HS-27A (cell line): ENCODE data around the gene SPDYE2.
"Not testable (repeated sequence)": the region's sequence is repeated elsewhere in the genome, so short reads cannot be mapped to it uniquely, and the experiment has no call there.

ENCODE experiments used
- DNase-seq: peaks from one replicate; pipeline ENCODE4 v3.0.0-alpha.2; 2012; ENCODE audit warnings: low read depth, missing footprints

SPDYE2 gene

DNA sequence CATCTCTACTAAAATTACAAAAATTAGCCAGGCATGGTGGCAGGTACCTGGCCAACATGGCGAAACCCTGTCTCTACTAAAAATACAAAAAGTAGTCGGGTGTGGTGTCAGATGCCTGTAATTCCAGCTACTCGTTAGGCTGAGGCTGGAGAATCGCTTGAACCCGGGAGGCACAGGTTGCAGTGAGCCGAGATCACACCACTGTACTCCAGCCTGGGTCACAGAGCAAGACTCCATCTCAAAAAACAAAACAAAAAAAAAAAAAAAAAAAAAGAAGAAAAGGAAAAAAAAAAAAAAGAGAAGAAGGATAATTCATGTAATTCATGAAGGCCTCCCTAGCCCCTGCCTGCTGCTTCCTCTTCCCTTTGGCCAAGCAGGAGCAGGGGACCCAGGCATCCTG is 10.4 kb upstream of the SPDYE2 start:
- DNase-seq: not testable (repeated sequence)

DNA sequence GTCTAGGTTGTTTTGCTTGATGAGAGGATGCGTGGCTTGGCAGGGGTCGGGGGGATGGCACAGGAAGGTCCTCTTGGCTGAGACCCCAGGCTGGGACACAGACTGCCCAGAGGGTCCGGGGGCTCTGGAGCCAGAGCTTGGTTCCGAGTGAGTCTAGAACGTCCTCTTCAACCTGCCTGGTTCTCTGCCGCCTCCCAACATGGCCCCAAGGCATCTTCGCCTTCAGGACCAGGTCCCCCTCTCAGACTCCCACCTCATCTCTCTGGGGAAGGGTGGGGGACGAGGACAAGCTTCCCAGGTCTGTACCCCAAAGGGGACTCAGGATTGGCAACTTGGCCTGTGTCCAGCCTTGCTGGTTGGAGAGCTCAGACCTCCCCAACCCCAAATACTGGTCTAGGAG is 8.9 kb upstream of the SPDYE2 start:
- DNase-seq: not testable (repeated sequence)

DNA sequence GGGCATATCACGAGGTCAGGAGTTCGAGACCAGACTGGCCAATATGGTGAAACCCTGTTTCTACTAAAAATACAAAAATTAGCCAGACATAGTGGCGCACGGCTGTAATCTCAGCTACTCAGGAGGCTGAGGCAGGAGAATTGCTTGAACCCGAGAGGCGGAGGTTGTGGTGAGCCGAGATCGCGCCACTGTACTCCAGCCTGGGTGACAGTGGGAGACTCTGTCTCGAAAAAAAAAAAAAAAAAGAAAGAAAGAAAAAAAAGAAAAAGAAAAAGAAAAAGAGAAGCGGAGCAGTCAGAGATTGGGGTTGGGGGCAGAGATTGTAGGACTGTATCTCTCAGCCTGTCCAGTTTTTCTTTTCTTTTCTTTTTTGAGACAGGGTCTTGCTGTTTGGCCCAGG is 8.3 kb upstream of the SPDYE2 start:
- not testable (repeated sequence) for DNase-seq

DNA sequence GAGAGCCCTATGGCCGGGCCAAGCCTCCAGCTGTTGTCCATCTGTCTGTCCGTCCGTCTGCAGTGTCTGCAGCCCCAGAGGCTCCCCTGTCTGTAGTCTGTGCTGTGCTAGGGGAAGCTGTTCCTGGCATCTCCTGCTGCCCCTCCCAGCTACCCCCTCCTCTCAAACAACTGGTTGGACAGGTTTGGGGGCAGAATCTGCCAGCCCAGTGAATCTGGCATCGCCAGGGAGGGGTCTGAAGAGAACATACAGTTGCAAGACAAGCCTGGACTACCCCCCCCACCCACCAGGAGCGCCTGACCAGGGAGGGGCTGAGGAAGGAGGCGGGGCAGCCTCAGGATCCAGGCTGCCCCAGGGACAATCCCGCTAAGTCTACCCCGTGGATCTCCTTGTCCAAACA is 7.4 kb upstream of the SPDYE2 start, which contains the start of gene UPK3BL2:
UPK3BL2 (minus strand) TSS at position 101 of the 400 bp plus-strand sequence; CDS start at position 41, 60 bp downstream.
- DNase-seq: not testable (repeated sequence)

DNA sequence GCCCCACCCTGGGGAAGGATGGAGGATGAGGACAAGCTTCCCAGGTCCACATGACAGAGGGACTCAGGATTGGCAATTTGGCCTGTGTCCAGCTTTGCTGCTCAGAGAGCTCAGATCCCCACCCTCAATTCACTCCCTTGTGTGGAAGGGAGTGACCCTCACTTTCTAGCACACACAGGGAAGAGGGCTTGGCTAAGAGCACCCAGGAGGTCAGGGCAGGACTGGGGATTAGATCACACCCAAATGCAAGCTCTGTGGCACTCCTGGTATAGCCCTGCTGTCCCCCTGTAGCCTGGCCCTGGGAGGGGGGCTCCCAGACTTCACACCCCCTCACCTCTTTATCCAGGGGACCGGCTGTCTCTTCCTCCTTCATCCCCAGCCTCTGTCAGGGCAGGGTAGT is 6.7 kb upstream of the SPDYE2 start:
- DNase-seq: not testable (repeated sequence)

DNA sequence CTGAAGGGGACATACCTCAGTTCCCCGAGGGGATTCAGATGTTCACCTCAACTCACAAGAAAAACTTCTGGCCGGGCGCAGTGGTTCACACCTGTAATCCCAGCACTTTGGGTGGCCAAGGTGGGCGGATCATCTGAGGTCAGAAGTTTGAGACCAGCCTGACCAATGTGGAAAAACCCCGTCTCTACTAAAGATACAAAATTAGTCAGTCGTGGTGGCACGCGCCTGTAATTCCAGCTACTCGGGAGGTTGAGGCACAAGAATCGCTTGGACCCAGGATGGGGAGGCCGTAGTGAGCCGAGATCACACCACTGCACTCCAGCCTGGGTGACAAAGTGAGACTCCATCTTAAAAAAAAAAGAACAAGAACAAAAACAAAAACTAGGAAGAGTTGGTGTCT is 5.7 kb upstream of the SPDYE2 start:
- DNase-seq: not testable (repeated sequence)

DNA sequence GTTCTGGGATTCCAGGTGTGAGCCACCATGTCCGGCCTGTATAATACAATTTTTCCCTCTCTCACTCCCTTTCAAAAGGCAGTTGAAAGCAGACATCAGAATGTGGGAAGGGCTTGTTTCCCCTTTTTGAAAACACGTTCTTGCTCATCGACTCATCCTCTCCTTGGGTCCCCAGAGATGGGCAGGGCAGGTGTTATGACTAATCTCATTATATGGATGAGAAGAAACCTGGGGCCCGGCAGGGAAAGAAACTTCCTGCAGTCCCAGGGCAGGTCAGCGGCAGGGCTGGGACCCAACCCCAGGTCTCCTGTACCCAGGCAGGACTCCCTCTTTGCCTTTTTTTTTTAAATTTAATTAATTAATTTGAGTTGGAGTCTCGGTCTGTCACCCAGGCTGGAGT is 4.7 kb upstream of the SPDYE2 start:
- DNase-seq: not testable (repeated sequence)

DNA sequence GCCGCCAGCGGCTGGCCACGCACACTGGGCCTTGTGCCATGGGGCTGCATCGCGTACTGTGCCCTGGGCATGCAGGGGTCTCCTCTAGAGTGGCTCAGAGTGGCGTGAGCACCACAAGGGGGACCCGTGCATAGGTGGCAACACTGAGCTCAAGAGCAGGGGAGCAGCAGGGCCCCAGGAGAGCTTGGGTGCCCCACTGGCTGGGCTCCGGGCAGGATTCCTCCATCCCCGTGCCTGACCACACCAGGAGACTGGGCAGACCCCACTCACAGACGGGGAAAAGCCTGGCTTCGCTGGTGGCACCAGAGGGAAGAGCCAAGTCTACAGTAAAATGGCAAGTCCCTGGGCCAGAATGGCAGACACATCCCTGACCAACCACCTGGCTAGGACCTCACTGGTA is 17.6 kb downstream of the SPDYE2 start:
- not testable (repeated sequence) for DNase-seq

DNA sequence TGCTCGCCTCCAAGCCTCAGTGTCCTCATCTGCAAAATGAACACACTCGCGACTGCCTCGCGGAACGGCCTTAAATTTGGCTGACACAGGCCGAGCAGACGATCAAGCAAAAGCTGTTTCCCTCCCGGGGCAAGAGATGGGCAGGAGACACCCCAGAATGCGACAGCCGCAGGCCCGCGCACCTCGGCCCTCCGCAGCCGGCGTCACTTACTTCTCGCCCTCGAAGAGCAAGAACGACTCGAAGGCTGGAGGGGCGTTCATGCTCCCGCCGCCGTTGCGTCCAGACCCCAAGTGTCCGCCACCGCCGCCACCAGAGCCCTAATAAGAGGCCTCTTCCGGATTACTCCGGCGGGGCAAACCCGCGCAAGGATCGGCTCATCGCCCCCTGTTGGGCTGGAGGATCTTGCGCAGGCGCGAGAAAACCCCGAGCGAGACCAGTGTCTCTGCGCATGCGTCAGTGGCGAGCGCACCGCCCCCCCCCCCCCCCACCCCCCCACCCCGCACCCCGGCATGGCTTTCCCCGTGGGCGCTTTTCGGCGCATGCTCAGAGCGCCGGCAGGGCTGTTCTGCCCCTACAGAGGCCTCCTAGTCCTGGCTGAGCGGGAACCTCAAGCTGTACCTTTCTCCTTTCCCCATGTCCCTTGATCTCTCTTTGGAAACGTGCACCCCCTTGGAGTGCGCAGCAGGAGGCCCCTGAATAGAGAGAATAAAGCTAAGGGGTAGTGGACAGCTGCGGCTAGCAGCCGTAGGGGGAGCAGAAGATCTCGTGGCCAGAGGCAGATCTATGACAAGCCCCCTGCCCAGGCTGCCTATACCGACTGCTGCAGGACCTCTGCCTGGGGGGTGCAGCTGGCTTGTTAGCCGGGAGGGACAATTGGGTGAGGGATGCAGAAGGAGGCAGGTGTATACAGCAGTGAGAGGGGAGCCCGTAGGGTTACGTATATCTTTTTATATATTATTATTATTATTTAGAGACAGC is 21.5 kb downstream of the SPDYE2 start, which contains the start of gene POLR2J3:
POLR2J3 (minus strand) TSS at position 323 of the 979 bp plus-strand sequence; CDS start at position 261, 62 bp downstream.
- peak; percentile 52 for DNase-seq

DNA sequence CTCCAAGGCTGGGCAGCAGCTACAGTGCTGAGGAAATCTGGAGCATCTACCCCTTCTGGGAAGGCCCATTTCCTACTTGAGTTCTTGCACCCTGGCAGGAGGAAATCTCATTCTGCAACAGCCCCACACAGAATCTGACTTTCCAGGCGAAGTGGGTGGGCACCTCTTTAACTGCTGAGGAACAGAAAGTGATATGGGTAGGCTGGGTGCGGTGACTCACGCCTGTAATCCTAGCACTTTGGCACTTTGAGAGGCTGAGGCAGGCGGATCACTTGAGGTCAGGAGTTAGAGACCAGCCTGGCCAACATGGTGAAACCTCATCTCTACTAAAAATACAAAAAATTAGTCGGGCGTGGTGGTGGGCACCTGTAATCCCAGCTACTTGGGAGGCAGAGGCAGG is 23.6 kb downstream of the SPDYE2 start:
- not testable (repeated sequence) for DNase-seq

DNA sequence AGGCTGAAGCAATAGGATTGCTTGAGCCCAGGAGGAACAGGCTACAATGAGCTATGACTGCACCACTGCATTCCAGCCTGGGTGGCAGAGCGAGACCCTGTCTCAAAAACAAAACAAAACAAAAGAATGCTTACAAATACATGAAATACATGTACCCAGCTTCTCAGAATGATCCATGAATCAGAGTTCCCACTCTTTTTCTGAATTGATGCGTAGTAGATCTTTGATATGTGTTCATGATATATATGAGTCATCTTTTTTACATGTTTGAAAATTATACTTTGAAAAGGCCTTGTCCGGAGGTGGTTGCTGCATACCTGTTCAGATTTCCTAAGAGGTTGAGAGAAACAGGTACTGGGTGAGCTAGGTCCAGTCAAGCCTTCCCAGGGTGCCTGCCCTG is 25.3 kb downstream of the SPDYE2 start:
- DNase-seq: not testable (repeated sequence)

DNA sequence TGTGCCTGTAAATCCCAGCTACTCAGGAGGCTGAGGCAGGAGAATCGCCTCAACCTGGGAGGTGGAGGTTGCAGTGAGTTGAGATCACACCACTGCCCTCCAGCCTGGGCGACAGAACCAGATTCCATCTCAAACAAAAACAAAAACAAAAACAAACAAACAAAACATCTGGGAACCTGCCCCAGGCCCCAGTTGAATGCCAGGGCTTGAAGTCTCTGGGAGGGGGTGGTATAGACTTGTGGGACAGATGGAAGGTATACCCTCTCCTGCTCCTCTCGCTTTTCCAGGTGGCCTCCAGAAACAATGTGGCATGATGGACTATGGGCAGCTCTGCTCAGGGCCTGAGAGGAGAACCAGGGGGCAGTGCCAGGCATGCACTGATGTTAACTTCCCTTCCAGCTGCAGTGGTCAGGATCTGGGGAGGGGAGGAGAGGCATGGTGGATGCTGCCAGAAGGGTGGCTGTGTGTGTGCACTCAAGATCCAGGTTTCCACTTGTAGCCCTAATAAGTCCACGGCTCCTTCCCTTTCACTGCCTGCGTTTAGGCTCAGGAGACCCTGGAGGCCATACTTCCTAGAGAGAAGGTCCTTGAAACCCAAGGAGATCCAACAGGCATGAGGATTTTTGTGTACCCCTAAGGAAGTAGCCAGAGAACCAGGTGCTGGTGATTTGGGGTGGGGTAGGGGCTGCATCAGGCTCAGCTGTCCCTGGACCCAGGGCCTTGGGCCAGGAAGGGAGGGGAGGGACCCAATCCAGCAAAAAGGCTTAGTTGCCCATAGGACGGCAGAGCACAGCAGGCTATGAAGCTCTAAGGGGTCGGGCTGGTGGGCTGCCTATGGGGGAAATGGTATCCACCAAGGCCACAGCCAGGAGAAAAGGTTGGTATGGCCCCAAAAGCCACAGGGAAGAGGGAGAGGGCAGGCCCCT is 26.6 kb downstream of the SPDYE2 start:
- not testable (repeated sequence) for DNase-seq

DNA sequence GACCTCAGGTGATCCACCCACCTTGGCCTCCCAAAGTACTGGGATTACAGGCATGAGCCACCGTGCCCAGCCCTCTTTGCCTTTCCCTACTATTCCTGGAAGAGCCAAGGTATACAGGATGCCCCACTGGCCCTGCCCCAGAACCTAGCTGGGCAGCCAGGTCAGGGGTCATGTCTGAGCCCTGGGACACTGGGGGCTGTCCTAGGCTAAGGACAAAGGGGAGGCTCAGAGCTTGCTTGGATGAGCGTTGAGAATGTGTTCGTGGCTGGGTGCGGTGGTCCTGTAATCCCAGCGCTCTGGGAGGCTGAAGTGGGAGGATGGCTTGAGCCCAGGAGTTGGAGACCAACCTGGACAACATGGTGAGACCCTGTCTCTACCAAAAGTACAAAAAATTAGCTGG is 27.5 kb downstream of the SPDYE2 start:
- DNase-seq: not testable (repeated sequence)

DNA sequence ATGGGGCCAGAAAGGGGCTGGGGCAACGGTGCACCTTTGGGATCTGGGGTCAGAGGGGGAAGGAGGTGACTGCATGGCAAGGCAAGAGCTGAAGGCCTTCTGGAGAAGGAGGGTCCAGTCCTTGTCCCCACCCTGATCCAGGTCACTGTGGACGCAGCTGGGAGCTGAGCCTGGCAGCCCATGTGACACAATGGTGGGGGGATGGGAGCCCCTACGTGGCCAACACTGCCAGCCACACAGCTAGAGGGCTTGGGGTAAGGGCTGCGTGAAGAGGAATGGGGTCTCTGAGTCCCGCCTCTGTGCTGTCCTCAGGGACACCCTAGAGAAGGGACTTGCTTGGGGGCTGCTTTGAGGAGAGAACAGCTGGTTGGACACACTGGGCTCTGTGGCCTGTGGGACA is 30.7 kb downstream of the SPDYE2 start:
- not testable (repeated sequence) for DNase-seq

DNA sequence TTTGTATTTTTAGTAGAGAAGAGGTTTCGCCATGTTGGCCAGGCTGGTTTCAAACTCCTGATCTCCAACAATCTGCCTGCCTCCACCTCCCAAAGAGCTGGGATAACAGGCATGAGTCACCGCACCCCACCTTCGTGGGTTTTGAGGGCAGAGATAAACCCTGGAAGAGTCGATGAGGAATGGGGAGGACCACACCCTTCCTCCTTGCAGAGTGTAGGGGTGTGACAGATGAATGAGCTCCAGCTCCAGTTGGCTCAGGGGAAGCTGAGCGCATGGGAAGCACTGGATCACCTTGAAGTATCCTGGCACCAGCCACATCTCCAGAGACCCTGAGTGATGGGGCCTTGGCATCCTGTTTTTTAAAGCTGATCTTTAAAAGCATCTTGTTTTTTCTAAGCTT is 32.5 kb downstream of the SPDYE2 start:
- not testable (repeated sequence) for DNase-seq

DNA sequence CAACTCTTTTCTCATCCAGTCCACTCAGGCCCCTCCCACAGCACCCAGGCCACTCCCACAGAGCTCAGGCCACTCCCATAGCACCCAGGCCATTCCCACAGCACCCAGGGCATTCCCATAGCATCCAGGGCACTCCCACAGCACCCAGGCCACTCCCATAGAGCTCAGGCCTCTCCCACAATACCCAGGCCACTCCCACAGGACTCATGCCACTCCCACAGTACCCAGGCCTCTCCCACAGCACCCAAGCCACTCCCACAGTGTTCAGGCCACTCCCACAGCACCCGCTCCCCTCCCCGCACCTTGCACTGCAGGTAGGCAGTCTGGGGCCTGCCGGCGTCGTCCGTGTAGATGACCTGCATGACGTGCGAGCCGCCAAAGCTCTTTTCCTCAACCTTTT is 38.8 kb downstream of the SPDYE2 start:
- not testable (repeated sequence) for DNase-seq

DNA sequence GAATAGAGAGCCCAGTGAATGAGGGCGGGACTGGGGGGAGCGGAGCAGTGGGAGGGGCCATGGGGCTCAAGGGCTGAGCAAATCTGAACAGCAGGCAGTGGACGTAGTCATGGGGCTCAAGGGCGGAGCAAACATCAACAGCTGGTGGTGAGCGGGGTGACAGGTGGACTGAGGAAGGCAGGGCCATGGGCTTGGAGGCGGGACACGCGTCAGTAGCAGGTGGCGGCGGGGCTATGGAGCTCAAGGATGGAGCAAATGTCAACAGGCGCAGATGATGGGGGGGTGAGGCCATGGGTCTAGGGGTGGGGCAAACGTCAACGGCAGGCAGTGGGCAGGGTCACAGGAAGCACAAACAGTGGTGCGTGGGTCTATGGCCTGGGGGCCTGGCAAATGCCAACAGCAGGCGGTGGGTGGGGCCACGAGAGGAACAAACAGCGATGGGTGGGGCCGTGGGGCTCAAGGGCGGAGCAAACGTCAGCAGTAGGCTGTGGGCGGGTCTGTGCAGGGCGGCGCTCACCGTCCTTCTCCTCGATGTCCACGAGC is 41.5 kb downstream of the SPDYE2 start:
- DNase-seq: not testable (repeated sequence)

DNA sequence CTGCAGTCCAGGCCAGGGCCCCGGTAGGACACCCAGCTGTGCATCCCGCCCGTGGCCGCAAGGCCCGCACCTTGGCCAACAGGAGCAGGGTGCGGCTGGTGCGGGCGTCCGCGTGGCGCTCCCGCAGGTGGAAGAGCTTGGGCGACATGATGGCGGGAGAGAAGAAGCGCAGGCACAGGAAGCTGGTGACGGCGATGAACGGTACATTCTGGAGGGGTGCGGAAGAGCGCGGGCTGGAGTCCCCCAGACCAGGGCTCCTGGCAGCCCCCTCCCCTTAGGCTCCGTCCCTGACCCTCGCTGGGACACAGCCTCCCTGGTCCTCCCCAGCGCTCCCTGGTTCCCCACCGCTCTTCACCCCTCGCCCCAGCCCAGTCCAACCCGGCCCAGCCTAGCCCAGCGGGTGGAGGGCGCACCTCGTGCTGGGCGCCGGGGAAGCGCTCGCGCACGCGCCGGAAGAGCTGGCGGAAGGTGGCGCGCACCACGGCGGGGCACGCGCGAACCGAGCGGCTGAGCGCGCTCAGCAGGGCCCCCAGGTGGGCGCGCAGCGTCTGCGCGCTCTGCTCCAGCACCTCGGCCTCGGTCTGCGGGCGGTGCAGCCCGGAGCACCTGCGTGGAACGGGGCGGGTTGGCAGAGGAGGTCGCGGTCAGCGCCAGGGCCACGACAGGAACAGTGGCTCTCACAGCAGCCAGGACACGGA is 42.8 kb downstream of the SPDYE2 start:
- not testable (repeated sequence) for DNase-seq

DNA sequence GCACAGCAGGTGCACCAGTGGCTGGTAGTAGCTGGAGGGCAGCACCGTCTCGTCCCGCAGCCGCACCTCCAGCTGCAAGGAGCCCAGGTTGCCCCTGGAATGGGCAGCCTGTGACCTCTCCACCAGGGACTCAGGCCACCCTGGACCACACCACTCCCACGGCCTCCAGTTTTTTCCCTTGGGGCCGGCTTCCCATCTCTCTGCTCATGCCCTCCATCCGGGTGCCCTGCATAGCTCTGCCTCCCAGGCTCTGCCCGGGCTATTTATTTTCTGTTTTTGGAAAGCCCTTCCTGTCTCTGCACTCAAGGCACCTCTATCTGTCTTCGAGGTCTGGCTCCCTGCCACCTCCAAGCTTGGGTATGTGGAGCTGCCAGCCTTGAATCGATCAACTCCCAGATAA is 45.0 kb downstream of the SPDYE2 start:
- DNase-seq: not testable (repeated sequence)

DNA sequence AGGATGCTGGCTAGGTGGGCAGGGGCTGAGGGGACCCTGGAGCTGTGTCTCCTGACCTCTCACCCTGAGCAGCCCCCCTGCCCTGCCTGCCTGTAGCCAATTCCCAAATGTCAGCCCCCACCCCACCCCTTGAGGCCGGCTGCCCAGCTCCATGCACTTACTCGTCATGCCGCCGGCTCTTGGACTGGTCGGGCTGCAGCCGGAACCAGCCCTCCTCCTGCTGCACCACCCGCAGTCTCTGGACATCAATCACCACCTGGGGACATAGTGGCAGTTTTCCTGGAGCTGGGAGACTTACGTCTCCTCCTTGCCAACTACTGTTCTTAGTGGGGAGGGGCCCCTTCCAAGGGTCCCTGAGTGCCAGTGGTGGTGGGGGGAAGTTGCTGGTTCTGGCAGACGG is 48.7 kb downstream of the SPDYE2 start:
- not testable (repeated sequence) for DNase-seq

DNA sequence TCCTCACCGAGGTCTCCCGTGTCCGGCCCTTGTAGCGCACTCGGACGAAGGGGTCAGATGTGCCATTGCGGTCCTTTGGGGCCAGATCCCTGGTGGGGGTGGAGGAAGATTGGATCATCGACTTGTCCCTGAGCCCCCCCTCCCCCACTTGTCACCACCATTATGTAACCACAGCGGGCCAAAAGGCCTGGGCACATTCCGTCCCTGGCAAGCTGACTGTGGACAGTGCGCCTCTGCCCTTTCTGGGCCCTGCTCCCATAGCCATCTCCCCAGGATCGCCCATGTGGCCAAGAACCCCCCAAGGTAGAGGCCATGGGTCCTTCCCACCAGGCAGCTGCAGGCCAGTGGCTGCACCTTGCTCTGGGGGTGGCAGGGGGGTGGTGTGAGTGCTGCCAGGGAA is 51.3 kb downstream of the SPDYE2 start:
- DNase-seq: not testable (repeated sequence)
